SIG-M5 treated with dmso at 0.1 percent for 504 hours (cell line): ENCODE results near the gene UPF1.
A peak's percentile ranks its signal among the peaks of the same experiment; 100 is the strongest.
"Not testable (repeated sequence)": the region's sequence is repeated elsewhere in the genome, so short reads cannot be mapped to it uniquely, and the experiment has no call there.

ENCODE experiments used
- DNase-seq: peaks from one replicate; lab custom pipeline; 2025; ENCODE audit not compliant: unreplicated experiment; lab: John Stamatoyannopoulos, UW

Gene UPF1

DNA sequence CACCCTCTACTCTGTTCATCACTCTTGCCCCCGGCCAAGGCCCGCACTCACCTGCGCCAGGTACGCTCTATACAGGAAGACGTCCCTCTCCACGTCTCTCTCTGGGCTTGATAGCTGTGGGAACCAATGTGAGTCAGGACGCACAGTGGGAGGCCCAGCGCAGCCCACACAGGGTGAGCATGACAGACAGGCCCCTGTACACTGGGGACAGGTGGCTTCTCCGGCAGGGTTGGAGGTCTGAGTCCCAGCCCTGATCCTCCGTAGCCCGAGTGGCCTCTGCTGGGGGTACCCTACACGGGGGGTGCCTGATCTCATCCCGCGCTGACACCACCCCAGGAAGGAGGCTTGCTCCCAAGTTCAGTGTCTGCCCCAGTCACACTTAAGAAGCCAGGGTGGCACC, 81.2 kb downstream of the UPF1 start:
- DNase-seq = no peak

GRCh38 chr19:18913466-18913865, 81.7 kb downstream of the UPF1 start:
- DNase-seq = no peak

DNA sequence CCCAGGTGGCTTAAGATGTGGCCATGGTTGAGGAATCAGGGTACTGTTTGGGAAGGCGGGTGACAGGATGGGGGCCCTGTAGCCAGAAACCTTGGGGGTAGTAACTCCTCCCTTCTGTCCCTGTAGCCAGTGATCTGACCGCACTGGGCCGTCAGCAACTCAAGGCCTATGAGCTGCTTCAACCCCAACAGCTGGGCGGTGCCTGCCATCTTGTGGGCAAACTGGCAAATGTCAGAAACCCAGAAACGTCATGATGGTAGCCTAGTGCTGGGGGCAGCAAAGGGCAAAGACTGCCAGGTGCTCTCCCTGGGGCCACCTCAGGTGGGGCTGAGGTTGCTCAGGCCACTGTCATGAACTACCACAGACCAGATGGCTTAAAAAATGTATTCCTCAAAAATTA, 83.9 kb downstream of the UPF1 start:
- DNase-seq = peak; percentile 32

GRCh38 chr19:18917593-18917992, 85.8 kb downstream of the UPF1 start:
- not testable (repeated sequence) for DNase-seq
